ENCODE measurements around the gene TMEM191B. TPM values are rescaled to one million over a fixed set of nuclear protein-coding genes. Genes with fewer than 3 reads are reported as not detected.
A peak's percentile ranks its signal among the peaks of the same experiment; 100 is the strongest.
"Not testable (repeated sequence)": the region's sequence is repeated elsewhere in the genome, so short reads cannot be mapped to it uniquely, and the experiment has no call there.

TMEM191B gene
- total RNA-seq, 2 donors from 2014 or later = 2.2 to 3.4 TPM

DNA sequence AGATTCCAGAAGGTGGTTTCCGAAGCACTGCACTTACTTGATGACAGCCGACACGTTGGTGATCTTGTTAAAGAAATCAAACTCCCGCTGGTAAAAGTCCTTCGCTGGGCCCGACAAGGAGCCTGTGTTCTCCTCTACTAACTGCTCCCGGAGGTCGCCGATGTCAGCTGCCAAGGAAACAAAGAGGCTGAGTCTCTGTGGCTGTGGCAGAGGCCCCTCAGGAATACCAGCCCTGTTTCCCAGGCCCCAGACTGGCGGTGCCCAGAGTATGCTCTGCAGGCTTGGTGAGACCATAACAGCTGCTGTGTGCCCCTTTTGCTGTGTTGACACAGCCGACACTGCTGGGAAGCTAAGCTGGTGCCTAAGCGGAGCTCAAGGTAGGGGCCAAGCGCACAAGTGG, 17.0 kb downstream of the TMEM191B start:
- H3K4me1 Mint-ChIP-seq (ENCODE audit: low read depth in 2 of 2); H3K27me3 Mint-ChIP-seq; H3K4me3 Mint-ChIP-seq: not testable (repeated sequence)

DNA sequence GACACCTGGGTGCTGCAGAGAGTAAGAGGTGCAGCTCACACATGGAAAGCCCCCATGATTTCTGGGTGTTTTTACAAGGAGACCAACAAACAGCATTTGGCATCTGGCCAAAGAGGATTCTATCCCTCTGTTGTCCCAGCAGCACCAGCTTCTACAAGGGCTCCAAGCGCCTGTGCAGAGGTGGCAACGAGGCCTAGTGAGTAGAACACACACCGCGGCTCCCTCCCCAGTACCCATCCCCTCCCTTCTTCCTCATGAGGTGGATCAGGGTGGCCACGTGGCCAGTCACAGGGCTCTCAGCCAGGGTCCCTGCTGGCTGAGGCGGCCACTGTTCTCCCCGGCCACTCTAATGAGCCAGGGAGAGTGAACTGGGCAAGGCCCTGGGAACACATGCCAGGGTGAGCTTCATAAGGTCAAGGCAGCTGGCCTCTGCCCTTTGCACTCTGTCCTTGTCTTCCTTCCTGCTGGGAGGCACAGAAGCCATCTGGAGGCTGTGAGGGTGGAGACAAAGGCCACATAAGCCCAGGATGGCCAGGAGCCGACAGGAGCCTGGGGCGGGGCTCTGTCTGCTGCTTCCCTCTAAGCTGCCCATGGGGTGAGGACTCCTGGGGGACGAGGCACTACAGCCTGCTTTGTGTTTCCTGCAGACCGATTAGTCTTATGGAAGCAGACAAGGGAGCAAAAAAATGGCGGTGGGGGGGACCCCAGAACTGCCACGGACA, 22.0 kb downstream of the TMEM191B start:
- H3K27ac Mint-ChIP-seq; H3K4me1 Mint-ChIP-seq (ENCODE audit: low read depth in 2 of 2); H3K36me3 Mint-ChIP-seq; H3K27me3 Mint-ChIP-seq; ATAC-seq; H3K9me3 Mint-ChIP-seq; H3K4me3 Mint-ChIP-seq: not testable (repeated sequence)
- peak; percentile 31 for DNase-seq (ENCODE audit: low spot score)

More for the DNA sequence above, 17.0 kb downstream of the TMEM191B start:
- not testable (repeated sequence) for H3K27ac Mint-ChIP-seq; ATAC-seq; H3K9me3 Mint-ChIP-seq; H3K36me3 Mint-ChIP-seq; DNase-seq (ENCODE audit: low spot score)

DNA sequence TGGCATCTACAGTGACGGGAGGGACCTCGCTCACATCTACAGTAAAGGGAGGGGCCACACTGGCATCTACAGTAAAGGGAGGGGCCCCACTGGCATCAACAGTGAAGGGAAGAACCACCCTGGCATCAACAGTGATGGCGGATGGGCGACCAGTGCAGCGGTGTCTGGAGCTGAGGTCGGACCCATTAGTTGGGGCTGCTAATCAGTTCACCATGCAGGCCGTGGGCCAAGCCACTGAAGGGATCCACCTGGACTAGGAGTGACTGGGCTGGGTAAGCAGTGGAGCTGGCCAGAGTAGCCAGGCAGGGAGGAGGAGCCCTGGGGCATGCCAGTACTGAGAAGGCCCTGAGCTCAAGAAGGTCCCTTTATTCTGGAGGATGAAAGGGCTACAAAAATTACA, 23.4 kb downstream of the TMEM191B start:
- H3K4me1 Mint-ChIP-seq (ENCODE audit: low read depth in 2 of 2); H3K27ac Mint-ChIP-seq; DNase-seq (ENCODE audit: low spot score); H3K27me3 Mint-ChIP-seq; H3K36me3 Mint-ChIP-seq; H3K4me3 Mint-ChIP-seq; ATAC-seq; H3K9me3 Mint-ChIP-seq: not testable (repeated sequence)

DNA sequence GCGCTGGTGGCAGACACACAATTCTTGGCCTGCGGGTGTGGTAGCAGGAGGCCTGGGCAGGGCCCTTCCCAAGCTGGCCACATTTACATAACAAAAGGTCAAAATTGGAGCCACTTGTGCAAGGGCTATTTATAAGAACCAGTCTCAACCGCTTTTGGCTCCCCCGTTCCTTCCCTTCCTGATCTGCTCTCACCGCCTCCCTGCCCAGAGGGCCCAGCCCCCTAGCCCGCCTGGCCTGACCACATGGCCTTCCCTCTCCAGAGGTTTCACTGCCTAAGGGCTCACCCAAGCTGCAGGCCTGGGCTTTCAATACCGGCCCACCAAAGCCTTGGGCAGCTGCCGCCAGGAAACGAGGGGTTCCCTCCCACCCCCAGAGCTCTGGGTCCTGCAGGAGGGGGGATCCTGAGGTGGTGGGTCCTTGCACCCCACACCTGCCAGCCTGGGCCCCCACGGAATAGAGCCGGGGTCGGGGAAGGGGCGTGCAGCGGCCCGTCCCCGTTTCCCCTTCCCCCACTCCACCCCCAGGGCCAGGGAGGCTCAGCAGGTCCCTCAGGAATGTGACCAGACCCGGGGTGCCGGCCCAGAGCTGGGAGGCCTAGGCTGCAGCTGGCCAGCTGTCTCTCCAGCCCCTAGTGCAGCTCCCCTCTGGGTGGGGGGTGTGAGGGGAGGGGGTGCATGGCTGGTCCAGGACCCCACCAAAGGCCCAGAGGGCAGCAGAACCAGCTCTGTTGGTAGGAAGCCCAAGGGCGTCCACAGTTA, 25.4 kb downstream of the TMEM191B start:
- H3K4me1 Mint-ChIP-seq (ENCODE audit: low read depth in 2 of 2); ATAC-seq; H3K9me3 Mint-ChIP-seq; H3K27ac Mint-ChIP-seq; H3K4me3 Mint-ChIP-seq; H3K36me3 Mint-ChIP-seq; DNase-seq (ENCODE audit: low spot score); H3K27me3 Mint-ChIP-seq: not testable (repeated sequence)

DNA sequence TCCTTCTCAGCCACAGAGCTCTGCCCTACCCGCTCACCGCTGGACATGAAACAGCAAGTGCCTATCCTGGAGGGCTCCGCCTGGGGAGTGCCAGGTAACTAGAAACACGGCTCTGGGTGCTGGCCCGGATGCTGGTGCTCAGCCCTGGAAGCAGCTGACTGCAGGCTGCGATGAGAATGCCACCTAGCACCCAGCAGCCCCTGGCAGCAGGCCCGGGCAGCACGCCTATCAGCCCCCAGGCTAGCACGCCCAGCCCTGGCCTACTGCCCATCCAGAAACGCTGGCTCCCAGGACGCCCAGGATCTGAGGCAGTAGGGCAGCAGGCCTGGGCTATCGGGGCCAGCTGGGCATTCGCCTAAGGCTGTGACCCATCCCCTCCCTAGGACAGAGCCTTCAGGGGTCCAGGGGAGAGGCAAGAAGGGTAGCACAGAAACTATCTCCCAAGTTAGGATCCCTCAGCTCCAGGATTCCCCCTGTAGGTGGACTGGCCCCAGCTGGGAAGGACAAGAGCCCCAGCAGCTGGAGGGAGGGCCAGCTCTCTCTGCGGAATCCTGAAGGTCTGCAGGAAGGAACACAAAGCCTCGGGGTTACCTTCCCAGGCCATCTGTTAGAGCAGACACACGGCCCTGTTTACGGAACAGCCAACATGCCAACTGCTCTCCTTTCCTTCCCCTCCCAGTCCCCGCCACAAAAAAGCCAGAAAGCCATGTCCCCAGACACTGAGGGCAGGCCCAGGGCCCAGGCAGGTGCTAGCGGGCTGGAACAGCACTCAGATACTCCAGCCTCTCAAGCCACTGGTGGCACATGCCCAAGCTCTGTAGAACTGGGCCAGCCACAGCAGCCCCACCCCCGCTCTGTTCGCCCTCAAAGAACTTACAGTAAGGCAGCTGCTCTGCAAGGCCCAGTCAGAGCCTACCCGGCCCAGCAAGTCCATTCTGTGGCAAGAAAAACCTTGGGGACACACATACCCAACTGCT, 27.0 kb downstream of the TMEM191B start:
- not testable (repeated sequence) for H3K4me1 Mint-ChIP-seq (ENCODE audit: low read depth in 2 of 2); H3K27me3 Mint-ChIP-seq; ATAC-seq; H3K9me3 Mint-ChIP-seq; H3K27ac Mint-ChIP-seq; H3K4me3 Mint-ChIP-seq; DNase-seq (ENCODE audit: low spot score); H3K36me3 Mint-ChIP-seq

DNA sequence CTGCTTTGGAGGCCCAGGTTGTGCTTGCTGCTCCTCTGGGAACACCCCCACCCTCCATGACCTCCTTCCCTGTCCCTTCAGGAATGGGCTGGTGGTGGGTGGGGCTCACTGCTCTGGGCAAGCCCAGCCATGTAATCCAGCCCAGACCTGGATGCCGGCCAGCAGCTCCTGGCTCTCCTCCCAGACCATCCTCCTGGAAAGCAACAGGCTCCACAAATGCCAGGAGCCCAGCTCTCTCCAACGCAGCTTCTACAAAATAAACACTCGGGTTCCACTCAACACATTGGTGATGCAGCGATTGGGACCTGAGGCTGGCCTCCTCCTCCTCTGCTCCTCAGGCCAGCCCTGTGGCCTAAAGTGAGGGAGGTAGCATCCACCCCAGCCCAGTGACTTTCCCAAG, 30.9 kb downstream of the TMEM191B start:
- not testable (repeated sequence) for H3K27me3 Mint-ChIP-seq; ATAC-seq; H3K27ac Mint-ChIP-seq; H3K9me3 Mint-ChIP-seq; H3K4me1 Mint-ChIP-seq (ENCODE audit: low read depth in 2 of 2); DNase-seq (ENCODE audit: low spot score); H3K4me3 Mint-ChIP-seq; H3K36me3 Mint-ChIP-seq

DNA sequence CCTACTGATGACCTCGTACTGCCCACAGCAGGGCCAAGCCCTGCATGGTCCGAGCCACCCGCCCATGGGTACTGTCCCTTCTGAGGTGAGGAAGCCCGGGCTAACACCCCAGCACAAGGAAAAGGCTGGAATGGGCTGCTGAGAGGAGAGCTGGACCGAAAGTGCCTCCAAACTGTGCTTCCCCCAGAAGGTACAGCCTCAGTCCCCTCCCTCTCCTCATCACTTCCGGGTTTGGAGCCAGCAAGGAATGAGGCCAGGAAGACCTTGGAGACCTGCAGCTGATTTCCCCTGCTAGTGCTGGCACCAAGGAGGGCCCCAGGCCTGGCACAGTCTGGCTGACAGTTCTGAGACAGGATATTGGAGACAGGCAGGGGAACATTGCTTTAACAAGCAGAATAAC, 31.3 kb downstream of the TMEM191B start:
- not testable (repeated sequence) for H3K27ac Mint-ChIP-seq; ATAC-seq; H3K4me1 Mint-ChIP-seq (ENCODE audit: low read depth in 2 of 2); H3K36me3 Mint-ChIP-seq; H3K9me3 Mint-ChIP-seq; DNase-seq (ENCODE audit: low spot score); H3K27me3 Mint-ChIP-seq; H3K4me3 Mint-ChIP-seq

DNA sequence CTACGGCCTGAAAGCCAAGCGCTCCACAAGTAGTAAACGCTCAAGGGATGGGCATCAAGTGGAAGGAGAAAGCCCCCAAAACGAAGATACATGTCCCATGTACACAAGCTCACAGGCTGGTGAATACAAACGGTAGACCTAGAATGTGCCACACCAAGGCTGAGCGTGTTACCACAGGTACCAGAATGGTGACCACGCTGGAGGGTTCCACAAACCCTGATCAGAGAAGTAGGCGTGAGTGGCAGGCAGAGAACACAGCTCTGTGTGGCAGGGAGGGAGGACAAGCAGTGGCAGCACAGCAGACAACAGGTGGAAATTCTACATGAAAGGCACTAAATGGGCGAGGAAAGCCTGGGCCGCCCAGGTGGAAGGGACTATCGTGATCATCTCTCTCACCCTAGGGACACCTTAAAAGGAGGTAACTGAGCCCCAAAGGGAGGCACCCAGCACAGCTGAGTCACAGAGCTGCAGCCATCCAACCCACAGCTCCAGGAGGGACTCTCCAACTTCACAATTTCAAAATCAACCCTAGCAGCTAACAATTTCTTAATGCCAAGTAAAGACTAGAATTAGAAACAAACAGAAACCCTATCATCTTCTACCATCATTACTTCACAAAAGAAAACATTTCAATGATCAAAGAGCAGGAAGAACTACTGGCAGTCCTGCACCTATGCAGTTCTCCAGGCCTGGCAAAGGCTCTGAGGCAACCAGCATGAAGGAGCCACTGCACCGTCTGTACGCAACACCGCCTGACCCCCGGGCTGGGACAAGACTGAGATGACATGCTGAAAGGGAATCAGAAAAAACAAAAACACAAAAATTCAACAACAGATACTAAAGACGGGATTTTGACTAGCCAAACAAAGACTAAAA, 32.7 kb downstream of the TMEM191B start:
- H3K4me3 Mint-ChIP-seq; H3K36me3 Mint-ChIP-seq; H3K9me3 Mint-ChIP-seq; H3K4me1 Mint-ChIP-seq (ENCODE audit: low read depth in 2 of 2); H3K27me3 Mint-ChIP-seq; DNase-seq (ENCODE audit: low spot score); H3K27ac Mint-ChIP-seq: not testable (repeated sequence)
- ATAC-seq = peak in 1 of 2 donors; percentile 87

DNA sequence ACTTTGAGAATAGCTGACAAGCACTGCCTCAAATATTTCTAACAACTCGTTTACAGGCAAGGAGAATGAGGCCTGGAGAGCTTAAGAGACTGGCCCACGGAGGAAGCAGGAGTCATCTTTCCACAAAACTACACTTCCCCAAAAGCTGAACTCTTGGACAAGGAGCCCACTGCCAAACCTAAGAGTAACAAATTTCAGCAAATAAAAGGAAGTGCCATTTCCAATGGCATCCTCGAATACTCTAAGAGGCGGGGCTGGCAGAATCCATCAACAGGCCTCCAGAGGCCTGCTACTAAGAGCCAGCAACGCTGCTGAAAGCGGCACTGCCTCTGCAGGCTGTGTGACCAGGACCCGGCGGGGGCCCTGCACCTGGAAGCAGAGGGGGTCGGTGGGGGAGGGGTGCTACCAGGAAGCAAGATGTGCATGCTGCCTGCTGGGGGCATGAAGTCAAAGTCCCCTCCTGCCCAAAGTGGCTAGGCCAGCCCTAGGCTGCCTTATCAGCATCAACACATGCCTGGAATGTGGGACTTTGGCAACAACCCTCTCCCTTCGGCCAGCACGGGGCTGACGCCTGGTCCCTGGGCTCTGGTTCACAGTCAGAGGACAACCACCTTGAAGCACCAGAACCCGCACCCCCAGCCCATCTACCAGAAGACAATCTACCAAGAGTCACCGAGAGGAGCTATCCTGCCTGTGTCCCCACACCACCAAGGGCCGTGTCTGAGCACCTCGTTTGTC, 43.1 kb downstream of the TMEM191B start:
- H3K27ac Mint-ChIP-seq, ATAC-seq, H3K4me3 Mint-ChIP-seq: not testable (repeated sequence)

DNA sequence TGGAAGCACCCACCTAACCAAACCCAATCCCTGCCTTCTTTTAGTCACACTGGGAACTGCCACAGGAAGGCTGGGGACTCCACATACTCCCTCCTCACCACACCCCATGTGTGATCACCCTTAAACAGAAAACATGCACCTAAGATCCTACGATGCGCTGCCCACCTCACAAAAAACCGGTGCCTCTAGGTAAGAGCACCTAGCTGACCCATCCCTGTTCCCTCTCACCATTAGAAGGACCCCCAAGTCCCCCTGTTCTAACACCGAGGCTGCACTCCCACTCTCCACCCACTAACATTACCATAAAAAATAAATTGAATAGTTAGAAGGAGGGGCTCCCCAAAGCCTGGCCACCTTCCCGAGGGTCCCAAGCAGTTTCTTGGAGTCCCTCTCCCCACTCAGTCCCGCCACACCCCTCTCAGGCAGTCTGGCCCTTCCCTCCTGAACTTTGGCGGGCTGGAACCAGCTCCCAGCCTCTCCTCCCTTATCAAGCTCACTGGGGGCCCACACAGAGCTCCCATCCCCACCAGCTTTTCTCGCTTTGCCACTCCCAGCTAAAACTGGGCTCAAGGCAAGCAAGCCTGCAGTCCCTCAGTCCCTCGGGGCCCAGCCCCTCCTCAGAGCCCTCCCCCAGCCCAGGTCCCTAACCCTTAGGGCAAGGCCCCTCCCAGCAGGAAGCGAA, 46.0 kb downstream of the TMEM191B start:
- not testable (repeated sequence) for DNase-seq (ENCODE audit: low spot score); H3K27ac Mint-ChIP-seq; H3K36me3 Mint-ChIP-seq; H3K27me3 Mint-ChIP-seq; H3K4me1 Mint-ChIP-seq (ENCODE audit: low read depth in 2 of 2); H3K4me3 Mint-ChIP-seq; H3K9me3 Mint-ChIP-seq; ATAC-seq

More for the DNA sequence above, 43.1 kb downstream of the TMEM191B start:
- H3K9me3 Mint-ChIP-seq; H3K4me1 Mint-ChIP-seq (ENCODE audit: low read depth in 2 of 2); H3K36me3 Mint-ChIP-seq; H3K27me3 Mint-ChIP-seq; DNase-seq (ENCODE audit: low spot score): not testable (repeated sequence)

DNA sequence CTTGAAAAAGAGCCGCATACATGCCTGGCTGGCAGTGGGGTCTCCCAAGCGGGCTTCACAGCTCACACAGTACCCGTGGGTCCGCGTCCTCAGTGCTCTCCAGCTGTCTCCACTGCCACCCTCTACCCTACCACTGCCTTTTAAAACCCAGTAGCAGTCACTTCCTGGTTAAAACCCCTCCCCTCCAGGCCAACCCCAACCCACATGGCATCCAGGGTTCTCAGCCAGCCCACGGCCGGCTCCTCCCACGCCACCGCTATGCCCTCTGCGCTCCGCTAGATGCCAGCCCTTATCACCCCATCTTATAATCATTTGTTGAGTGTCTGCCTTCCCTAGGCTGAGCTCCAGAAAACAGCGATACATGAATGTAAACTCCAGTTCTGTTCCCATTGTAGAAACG, 47.0 kb downstream of the TMEM191B start:
- peak; percentile 76 to 79 for ATAC-seq
- H3K4me1 Mint-ChIP-seq (ENCODE audit: low read depth in 2 of 2); DNase-seq (ENCODE audit: low spot score); H3K9me3 Mint-ChIP-seq; H3K27me3 Mint-ChIP-seq; H3K27ac Mint-ChIP-seq; H3K4me3 Mint-ChIP-seq; H3K36me3 Mint-ChIP-seq: not testable (repeated sequence)

DNA sequence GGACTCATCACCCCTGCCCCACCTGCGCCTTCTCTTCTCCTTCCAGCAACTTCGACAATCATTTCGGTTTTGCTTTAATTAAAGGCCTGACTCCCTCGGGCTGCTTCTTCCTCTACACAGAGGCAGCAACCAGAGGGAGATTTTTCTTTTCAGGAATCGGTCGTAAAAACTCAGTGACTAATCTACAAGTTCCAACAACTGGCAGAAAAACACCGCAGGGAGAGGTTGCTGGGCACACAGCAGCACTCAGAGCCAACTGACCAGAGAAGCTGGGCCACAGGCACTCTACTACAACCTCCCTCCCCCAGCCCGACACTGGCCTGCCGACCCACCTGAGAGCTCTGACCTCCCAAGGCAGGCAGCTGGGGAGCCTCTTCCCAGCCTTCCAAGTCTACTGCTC, 48.1 kb downstream of the TMEM191B start:
- H3K9me3 Mint-ChIP-seq; H3K4me1 Mint-ChIP-seq (ENCODE audit: low read depth in 2 of 2); H3K27ac Mint-ChIP-seq; H3K36me3 Mint-ChIP-seq; ATAC-seq; DNase-seq (ENCODE audit: low spot score); H3K27me3 Mint-ChIP-seq; H3K4me3 Mint-ChIP-seq: not testable (repeated sequence)

Data from natural killer cell treated with Interleukin-12 subunit alpha and Interleukin-12 subunit beta and Interleukin-15 and Interleukin-18, amount 100 ng/mL, for 72 hours (primary cell).